Astrocyte of the hippocampus (primary cell): ENCODE data around the gene DAP.
"Not testable (repeated sequence)": the region's sequence is repeated elsewhere in the genome, so short reads cannot be mapped to it uniquely, and the experiment has no call there.

Source experiments
- DNase-seq: peaks from one replicate; pipeline ENCODE4 v3.0.0; 2011; ENCODE audit warnings: low read depth, low spot score

The DAP gene

DNA sequence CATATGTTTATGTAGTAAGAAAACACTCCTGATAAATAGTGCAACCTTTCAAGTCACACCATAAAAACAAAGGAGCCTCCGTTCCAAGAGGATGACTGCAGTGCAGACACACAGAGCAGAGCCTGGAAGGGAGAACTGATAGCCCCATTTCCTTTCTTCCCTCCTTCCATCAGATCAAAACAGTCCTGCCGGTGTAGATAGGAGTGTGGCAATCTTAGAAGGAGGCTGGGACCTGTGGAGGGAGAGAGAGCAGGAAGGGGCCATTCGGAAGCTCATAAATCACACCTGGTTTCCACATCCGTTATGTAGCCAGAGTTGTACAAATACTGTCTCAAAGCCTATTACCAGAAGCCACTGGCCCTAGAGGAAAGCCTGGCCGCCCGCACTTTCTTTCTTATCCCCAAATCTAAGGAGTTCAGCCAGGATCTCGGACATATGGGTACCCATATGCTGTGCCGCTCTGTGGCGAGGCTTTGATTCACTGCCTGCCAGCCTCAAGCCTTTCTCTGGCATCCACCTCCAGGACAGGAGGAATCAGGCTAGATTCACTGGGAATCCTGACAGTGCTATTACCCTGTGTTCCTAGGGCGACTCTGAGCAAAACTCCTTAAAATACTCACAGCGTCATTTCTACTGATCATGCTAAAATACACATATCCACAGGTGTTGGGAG is 26.9 kb downstream of the DAP start:
- DNase-seq: no peak

DNA sequence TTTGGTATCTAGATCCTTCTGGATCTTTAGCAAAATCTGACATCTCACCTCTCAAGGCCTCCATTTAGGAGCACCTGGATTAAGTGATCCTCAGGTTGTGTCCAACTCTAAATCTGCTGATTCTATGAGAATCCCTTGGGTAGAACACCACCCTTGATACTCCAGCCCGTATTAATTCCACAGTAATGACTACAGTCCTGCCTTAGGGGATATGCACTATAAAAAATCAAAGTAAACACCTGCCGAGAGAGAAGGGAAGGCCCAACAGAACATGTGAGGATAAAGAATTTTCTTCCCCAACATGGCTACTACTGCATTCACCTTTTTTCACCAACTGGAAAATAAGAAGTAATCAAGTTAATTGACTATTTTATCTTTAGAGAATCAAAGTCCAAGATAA is 27.6 kb downstream of the DAP start:
- DNase-seq: no peak

DNA sequence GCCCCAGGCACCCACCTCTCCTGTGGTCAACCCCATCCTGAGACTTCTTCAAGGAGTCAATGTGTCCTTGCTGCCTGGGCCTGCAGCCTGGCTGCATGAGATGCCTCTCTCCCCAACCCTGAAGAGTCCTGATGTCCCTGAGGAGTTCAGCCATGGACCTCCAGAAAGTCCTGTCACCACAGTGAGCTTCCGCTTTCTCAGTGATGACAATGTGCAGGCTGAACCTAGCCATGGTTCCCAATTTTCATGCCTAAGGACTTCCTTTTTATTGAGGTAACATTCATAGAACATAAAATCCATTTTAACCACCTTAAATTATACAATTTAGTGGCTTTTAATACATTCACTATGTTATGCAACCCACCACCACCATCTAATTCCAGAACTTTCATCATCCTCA is 29.1 kb downstream of the DAP start:
- DNase-seq: no peak

DNA sequence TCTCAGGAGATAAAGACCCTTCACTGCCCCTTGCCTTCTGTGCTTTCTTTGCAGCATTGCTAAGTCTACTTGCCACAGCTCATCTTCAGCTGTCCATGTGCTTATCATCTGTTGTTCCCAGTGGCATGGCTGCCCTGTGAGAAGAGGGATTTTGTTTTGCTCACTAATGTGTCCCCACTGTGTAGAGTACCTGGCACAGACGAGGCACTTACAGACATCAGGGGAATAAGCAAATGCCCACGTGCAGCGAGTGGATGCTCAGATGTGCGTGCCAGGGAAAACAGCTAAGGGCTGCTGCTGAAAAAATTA is 31.0 kb downstream of the DAP start:
- DNase-seq: no peak

DNA sequence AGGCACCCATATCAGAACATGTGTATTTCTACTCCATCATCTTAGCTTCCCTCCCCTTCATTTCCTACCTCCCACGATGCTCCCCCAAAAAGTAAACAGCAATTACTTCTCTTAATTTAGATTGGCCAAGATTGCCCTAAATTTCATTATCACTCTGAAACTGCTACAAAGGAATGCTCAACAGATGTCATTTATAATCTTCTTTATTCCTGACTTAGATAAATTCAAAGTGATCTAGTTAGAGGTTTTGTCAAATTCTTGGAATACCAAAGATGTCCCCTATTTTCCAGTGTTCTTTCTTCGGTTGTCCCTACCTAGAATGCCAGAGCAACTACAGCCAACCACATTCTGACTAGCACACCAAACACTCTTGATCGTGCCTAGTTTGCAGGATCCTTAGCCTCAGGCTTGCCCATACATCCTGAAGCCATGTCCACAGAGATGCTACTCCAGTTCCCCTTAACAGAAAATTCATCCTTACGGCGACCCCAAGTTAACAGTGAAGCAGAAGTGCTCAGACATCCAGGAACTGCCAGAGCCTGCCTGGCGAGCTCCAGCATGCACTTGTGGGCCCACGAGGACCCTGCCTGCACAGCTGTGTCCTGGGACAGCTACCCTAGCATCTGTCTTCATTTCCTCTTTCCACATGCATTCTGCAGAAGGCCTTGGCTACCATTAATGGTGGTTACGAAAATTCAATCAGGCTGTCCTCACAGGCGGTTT is 31.6 kb downstream of the DAP start:
- no peak for DNase-seq

DNA sequence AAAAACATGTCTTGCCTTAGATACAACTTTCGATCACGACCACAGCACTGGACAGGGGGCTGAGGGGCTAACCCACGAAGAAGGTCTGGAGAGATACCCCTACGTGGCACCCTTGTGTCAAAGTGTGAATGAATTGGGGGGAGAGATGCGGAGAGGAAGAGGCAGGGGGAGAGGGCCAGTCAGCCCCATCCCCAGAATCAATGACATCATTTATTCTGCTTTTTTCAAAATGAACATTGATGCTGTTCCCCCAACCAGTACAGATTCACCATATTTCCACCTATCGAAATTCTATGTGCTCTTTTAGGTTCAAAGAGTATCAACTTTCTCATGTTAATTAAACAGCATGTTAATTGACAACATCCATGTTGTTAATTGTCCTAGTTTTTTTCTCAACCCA is 32.4 kb downstream of the DAP start:
- no peak for DNase-seq

DNA sequence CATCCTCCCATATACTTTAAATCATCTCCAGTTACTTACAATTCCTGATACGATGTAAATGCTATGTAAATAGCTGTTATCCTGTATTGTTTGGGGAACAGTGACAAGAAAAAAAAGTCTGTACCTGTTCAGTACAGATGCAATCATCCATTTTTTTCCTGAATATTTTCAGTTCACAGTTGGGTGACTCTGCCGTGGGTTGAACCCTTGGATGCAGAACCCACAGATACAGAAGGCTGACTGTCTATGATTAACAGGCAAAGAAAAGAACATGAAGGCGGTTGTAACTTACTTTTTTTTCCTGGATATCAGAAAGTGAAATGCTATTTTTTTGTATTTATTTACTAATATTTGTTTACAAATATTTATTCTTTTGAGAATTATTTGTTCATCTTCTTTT is 33.2 kb downstream of the DAP start:
- no peak for DNase-seq

DNA sequence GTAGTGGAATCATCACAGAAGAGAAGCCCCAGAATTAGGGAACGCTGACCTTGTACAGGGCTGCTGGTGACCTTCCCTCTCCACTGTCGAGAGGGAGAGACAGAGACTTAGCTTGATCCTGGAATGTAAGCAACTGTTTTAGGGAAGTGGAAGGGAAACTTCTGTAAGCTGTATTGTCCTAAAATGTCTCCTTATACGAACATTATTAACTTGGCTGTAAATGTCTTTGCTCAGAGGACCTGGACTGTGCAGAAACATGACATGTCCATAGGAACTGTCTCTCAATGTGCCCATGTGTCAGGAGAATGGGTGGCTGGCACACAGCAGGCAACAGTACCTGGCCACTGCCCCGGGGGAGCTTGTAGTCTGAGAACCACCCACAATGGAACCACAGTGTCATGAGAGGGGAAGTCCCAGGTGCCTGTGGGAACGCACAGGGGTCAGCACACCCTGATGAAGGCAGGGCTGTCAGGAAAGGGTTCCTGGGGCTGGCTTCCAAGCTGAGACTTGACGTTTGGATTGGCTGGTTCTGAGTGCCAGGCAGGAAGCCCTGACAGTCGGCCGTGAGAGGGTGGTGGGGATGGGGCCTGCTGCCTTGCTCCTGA is 34.0 kb downstream of the DAP start:
- DNase-seq: no peak

DNA sequence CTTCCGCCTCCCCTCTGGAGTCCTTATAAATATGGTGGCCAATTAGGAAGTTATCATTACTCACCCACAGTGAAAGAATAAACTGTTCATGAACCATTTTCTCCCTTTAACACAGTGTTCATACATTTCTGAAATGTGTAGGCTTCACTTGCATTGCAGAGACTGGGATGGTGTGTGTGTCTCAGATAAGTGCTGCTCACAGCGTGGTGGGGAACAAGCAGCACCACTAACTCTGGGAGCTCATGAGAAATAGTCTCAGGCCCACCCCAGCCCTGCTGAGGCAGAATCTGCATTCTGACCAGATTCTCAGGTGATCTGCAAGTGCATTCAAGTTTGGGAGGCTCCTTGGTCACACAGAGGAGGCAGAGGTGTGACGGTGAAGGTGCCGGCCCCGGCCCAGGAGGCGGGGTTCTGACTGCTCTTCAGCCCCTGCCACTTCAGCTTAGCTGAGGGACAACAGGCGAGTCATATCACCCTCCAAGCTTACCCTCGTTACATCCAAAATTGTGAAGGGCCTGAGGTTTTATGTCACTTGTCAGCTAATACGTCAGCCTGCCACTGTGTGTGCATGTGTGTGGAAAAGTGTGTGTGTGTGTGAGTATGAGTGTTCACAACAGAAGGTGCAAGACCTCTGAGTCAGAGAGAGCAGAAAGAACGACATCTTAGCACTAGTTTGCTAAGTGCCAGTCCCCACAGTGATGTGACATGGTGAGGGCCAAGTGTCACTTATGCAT is 34.7 kb downstream of the DAP start:
- no peak for DNase-seq

DNA sequence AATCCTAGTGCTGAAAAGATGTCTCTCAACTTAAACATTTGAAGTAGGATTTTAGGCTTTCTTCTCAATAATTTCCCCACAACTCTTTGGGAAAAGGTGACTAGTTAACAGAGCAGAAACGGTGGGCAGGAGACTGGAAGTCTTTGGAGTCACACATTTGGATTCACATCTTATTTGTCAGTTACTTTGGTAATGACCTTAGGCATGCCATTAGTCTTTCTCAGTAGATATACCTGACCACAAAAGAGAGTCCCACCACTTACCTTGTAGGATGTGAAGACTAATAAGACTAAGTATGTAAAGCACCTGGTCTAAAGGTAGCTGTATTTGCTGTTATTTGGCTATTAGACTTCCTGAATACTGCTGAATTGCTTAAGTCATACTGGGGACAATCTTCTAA is 35.4 kb downstream of the DAP start:
- no peak for DNase-seq

DNA sequence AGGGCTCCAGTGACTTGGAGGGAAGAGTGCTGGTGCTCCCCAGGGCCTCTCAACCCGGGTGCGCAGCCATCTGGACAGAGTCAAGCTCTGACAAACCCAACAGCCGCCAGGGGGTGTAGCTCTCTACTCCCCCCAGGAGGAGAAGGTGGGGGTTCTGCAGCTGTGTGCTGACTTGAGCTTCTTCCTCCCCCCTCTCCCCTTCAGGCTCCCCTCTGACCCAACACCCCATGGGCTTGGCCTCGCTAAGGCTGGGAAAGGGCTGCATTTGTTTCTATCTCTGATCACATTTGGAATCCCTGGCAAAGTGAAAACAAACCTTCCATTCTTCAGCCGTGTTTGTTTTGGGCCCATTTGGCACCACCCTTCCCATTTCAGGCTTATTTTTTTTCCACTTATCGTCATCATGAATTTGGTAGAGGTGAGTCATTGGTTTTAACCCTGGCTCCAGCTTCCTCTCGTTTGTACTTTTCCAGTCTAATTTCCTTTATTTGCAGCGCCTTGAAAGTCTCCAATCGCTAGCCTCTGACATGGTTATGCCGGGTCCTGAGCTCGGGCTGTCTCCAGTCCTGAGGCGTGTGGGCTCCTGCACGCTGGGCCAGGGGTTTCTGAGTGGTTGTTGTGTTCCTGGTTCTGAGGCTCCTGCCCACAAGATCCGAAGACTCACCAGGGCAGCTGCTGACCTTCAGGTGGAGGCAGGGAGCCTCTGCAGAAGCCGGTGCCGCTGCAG is 36.1 kb downstream of the DAP start:
- DNase-seq: peak; percentile 92

DNA sequence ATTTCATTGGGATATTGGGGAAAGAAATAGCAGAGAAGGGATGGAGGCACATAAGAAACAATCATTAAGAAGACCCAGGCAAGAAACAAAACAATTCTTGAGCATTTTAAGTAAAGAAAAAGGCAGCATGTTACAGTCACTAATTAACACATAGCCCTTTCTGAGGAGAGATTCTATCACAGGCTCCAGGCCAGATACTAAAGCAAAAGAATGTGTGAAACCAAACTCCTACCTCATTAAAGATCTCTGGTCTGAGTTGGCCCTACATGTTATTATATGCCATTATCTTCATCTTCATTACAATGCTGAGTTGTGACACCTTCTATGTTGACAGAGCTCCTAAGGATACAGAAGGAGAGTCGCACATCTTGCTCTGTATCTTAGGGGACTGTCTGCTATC is 37.5 kb downstream of the DAP start:
- DNase-seq: peak; percentile 56

DNA sequence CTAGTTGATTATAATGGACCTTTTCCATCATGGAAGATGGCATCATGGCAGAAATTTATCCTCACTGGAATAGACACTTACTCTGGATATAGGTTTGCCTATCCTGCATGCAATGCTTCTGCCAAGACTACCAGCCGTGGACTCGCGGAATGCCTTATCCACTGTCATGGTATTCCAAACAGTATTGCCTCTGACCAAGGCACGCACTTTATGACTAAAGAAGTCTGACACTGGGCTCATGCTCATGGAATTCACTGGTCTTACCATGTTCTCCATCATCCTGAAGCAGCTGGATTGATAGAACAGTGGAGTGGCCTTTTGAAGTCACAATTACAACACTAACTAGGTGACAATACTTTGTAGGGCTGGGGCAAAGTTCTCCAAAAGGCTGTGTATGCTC is 40.3 kb downstream of the DAP start:
- DNase-seq: not testable (repeated sequence)

DNA sequence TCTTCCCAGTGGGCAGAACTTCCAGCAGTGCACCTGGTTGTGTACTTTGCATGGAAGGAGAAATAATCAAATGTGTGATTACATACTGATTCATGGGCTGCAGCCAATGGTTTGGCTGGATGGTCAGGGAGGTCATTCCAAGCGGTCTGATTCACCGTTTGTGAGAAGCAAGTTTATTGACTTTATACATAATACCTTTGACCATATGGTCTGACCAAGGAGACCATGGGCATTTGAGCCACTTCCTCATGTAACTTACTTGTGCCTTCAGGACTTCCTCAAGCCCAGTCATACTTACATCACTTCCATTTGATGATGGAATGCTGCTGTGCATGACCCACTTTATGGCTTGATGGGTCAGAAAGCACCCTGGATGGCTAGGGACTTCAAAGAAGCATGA is 41.1 kb downstream of the DAP start:
- peak; percentile 70 for DNase-seq

DNA sequence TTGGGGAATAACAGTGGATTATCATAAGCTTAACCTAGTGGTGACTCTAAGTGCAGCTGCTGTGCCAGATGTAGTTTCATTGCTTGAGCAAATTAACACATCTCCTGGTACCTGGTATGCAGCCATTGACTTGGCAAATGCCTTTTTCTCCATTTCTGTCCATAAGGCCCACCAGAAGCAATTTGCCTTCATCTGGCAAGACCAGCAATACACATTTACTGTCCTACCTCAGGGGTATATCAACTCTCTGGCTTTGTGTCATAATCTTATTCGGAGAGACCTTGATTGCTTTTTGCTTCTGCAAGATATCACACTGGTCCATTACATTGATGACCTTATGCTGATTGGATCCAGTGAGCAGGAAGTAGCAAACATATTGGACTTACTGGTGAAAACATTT is 42.4 kb downstream of the DAP start:
- not testable (repeated sequence) for DNase-seq

DNA sequence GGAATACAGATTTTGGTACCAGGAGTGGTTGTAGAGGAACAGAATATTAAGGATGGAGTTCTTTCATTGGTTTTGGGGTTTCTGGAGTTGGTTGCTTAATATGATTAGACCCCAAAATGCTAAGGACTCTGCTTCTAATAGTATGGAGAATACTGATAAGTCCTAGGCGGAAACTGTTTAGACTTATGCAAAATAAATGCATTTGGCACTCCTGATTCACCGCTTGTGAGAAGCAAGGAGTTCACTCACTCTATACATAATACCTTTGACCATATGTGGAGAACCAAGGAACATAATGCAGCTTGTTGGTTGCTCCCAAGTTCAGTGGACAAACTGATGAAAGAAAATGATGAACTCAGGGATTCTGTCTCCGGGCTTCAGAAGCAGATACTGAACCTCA is 44.2 kb downstream of the DAP start:
- not testable (repeated sequence) for DNase-seq

DNA sequence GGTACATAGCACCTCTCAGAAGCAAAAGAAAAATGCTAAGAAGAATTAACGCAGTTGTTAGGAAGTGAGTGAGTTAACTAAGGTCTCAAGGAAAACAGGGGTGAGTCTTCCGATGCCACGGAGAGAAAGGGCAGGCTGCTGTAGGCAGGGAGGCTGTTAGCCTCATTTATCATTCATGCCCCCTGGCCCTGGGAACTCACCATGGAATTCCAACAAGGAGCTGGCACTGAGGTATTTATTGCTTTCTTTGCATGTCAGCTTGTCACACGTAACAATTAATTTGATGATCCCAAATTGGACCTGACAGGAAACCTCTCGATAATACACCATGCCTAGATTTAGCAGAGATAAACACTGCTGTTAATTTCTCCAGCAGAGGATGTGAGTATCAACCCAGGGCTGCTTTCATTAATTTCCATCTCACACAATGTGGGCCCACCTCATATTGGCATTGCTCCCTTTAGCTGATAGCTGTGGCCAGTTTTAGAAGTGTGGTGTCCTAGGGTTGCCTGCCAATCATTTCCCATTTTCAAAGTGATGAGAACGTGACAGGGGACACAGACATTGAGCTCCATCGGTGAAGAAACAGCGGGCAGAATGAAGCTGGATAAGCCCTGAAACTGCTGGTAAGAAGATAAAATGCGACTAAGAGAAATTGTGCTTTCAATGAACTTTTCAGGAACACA is 45.3 kb downstream of the DAP start:
- no peak for DNase-seq

DNA sequence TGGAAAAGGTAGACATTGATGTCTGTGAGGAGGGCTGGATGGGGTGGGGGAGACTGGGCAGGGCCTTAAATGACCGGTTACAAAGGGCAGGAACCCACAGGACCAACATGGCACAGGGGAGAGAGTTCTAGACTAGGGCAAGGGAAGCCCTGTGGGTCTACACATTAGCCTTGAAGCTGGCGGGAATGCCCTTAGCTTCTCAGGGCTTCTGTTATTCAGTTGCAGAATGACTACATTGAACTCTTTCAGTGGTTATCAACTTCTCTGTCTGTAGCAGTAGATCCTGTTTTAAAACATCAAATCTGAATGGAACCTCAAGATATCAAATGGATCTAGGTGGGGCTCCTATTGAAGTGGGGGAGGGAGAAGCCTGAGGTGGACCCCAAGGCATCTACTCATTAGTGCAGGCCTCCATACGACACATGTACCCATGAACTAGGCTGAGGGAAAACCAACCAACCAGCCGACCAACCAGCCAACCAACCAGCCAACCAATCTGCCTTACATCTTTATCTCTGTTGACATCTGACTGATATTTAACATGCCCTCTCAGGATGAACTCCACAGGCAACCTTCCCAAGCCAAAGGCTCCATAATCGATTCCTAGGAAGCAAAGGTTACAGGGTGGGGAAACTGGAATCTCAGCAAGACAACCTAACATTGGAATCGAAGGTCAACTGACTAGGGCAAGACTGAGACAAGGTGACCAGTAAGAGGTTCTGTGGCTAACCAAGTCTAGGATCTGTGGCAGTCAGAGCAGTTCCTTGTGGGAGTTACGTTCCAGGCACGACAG is 48.3 kb downstream of the DAP start:
- DNase-seq: no peak

DNA sequence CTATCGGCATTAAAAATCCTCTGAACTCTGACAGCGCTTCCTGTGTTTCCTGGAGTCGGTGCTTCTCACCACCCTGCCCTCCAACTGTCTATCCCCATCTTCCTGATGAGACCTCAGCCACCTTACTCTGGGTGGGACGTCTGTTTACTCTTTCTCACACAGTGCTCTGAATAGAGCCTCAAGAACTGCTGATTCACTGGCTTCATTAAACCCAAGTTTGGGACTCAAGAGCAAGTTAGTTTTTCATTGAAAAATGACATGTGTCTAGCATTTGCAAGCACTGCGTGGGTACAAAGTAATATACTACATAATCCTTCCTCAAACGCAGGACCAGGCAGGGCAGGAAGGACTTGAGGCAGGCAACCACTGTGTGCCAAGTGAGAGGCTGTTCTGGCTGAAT is 49.5 kb downstream of the DAP start:
- no peak for DNase-seq

DNA sequence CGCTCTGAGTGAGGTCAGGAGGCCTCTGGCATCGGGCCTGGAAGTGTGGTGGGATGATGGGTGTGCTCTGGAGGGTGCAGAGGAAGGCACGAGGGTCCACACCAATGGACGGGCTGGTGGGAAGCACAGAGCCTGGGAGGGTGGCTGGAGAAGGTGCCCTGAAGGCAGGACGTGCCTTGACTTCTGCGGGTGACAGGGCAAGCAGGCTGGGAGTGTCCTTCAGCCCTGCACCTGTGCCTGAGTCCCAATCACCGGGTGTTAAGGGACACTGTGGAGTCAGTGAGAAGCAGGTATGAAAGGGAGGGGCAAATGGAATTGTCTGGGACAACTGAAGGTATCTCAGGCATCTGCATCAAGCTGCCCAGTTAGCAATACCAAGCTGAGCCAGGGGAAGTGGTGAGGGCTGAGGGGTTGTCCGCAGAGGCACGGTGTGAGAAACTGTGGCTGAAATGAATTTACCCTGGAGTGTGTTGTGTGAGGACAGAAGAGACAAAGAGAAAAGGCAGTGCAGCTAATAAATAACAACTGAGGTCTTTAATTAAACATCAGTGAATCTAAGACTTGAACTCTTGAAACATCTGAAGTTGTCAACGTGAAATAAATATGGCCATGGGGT is 50.4 kb downstream of the DAP start:
- DNase-seq: no peak
